Measurements from ENCODE around the gene RUNX3. TPM values are rescaled to one million over a fixed set of nuclear protein-coding genes. Genes with fewer than 3 reads are reported as not detected.

RUNX3 gene
- total RNA-seq, 1 experiment from 2014 or later = 22.6 TPM

DNA sequence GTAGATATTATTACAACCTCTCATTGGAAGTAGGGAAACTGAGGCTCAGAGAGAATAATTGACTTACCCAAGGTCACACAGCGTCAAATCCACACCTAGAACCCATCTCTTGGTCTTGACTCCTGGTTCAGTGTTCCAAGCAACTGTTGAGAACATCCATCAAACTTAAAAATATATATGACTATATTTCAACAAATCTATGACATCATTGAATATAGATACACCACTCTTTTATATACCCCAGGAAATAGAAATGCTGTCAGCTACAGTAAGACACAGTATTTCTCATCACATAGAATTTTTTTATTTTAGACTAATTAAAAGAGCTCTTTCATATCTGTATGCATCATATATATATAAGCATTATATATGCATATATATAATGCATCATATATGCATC, 56.9 kb downstream of the RUNX3 start:
- H3K4me2 ChIP-seq (ENCODE audit: low read length) = no peak overlapping the region
- H3K36me3 ChIP-seq (ENCODE audit: control insufficient read depth in 1 of 2, insufficient read depth in 2 of 2, low read length in 2 of 2) = no peaks in the 10 kb centered on the region
- H3K4me3 ChIP-seq (replicated peaks in 1 of 2; ENCODE audit: low read depth in 1 of 2, low read length in 2 of 2) = no peak overlapping the region
- no peaks in the 10 kb centered on the region for H3K27me3 ChIP-seq (ENCODE audit: insufficient read depth, low read length)
- H3K9ac ChIP-seq (ENCODE audit: low read length) = no peak overlapping the region
- ChIA-PET CTCF (interaction anchor here (1.4 kb wide), 1 partner anchor 25 kb away, joined by 5 read pairs; no protein-coding TSS in a partner anchor), RAD21 (ENCODE audit: low non-redundant PET in 1 of 2, low total read pairs in 2 of 2, uncharacterized antibody in 2 of 2, unreplicated experiment in 2 of 2) (no interaction called here), POLR2A (no interaction called here)
- no peaks in the 10 kb centered on the region for H3K9me2 ChIP-seq (ENCODE audit: insufficient read depth)
- no TSS peak for BruUV-seq (replicated peaks)
- H2AFZ ChIP-seq (ENCODE audit: low read depth, low read length, poor library complexity, severe bottlenecking) = no peak overlapping the region
- intact Hi-C loops (cut with micrococcal nuclease) = no loop called here
- H3K27ac ChIP-seq (ENCODE audit: low read depth, low read length) = no peak overlapping the region
- H4K20me1 ChIP-seq (ENCODE audit: insufficient read depth) = no peaks in the 10 kb centered on the region
- DNase-seq (ENCODE audit: low read depth, low spot score) (no peak), ATAC-seq (no peak)
- H3K79me2 ChIP-seq (ENCODE audit: insufficient read depth, low read length) = no peaks in the 10 kb centered on the region
- H3K9me3 ChIP-seq (ENCODE audit: control insufficient read depth in 1 of 2, insufficient read depth in 1 of 2, low read depth in 1 of 2, low read length in 2 of 2) = no peaks in the 10 kb centered on the region
- peaks cover 0 to 10% of the 10 kb centered on the region in 2 experiments; a peak in 1 of 4 replicates for H3K4me1 ChIP-seq (ENCODE audit: control insufficient read depth in 1 of 2, insufficient read depth in 2 of 2, low read length in 2 of 2)
- TF ChIP-seq SP1 (IDR thresholded peaks at IDR 0.05; ENCODE audit: low read depth) = no peak
- no peak for TF ChIP-seq CTCF (IDR thresholded peaks at IDR 0.05 in 2 of 3, conservative IDR thresholded peaks at IDR 0.05 in 1 of 3; ENCODE audit: borderline replicate concordance in 1 of 3, insufficient read depth in 1 of 3, low read depth in 2 of 3, low read length in 2 of 3)
- TF ChIP-seq ZFX (IDR thresholded peaks at IDR 0.05) = no peak
- TF ChIP-seq MAX (IDR thresholded peaks at IDR 0.05) = no peak
- TF ChIP-seq ATF3 (IDR thresholded peaks at IDR 0.05) = no peak
- no peak for TF ChIP-seq POLR2A (IDR thresholded peaks at IDR 0.05; ENCODE audit: borderline replicate concordance, extremely low read depth, insufficient read depth, insufficient read length)
- no peak for TF ChIP-seq SIN3A (IDR thresholded peaks at IDR 0.05; ENCODE audit: low read depth)
- no peak for TF ChIP-seq ELF1 (IDR thresholded peaks at IDR 0.05; ENCODE audit: borderline replicate concordance, low read depth)
- TF ChIP-seq TCF7L2 (IDR thresholded peaks at IDR 0.05; ENCODE audit: borderline replicate concordance, extremely low read depth, insufficient read depth, insufficient read length) = no peak
- no peak for TF ChIP-seq EZH2phosphoT487 (IDR thresholded peaks at IDR 0.05; ENCODE audit: borderline replicate concordance)
- no peak for TF ChIP-seq YY1 (IDR thresholded peaks at IDR 0.05; ENCODE audit: extremely low read depth, insufficient replicate concordance, low read depth, low read length)
- no peak for TF ChIP-seq FOSL1 (IDR thresholded peaks at IDR 0.05; ENCODE audit: low read depth)
- no peak for TF ChIP-seq ZNF274 (IDR thresholded peaks at IDR 0.05; ENCODE audit: low read depth, low read length)
- no peak for TF ChIP-seq CBX3 (IDR thresholded peaks at IDR 0.05; ENCODE audit: low read depth)
